Neuronal stem cell (in vitro differentiated cells): ENCODE measurements around the gene HRAS.

ENCODE experiments used
- DNase-seq: peaks from one replicate; pipeline ENCODE4 v3.0.0-alpha.2; 2013; ENCODE audit warnings: low spot score
- H2AFZ ChIP-seq: one replicate; pipeline ENCODE4 v1.6.1; 2013; ENCODE audit warnings: mild to moderate bottlenecking, low read length, inconsistent platforms
- H2AK5ac ChIP-seq: 2 replicates; pipeline ENCODE4 v1.6.1; 2013; ENCODE audit warnings: low read depth, mild to moderate bottlenecking, inconsistent platforms, low read length, moderate library complexity, mixed read lengths
- H2BK120ac ChIP-seq: 2 replicates; pipeline ENCODE4 v1.6.1; 2013; ENCODE audit warnings: low read depth, mild to moderate bottlenecking, inconsistent platforms, low read length, moderate library complexity, mixed read lengths
- H2BK12ac ChIP-seq: one replicate; pipeline ENCODE4 v1.6.1; 2013; ENCODE audit warnings: low read length, inconsistent platforms
- H2BK15ac ChIP-seq: 2 replicates; pipeline ENCODE4 v1.6.1; 2013; ENCODE audit warnings: mild to moderate bottlenecking, low read length, inconsistent platforms, mixed read lengths
- H2BK5ac ChIP-seq: one replicate; pipeline ENCODE4 v1.6.1; 2013; ENCODE audit warnings: inconsistent platforms, mild to moderate bottlenecking, low read length, moderate library complexity
- H3K14ac ChIP-seq: one replicate; pipeline ENCODE4 v1.6.1; 2013; ENCODE audit warnings: low read length, inconsistent platforms
- H3K18ac ChIP-seq: 2 replicates; pipeline ENCODE4 v1.6.1; 2013; ENCODE audit warnings: low read length, inconsistent platforms
- H3K23ac ChIP-seq: 2 replicates; pipeline ENCODE4 v1.6.1; 2013; ENCODE audit warnings: low read depth, mild to moderate bottlenecking, mixed read lengths, low read length, inconsistent platforms; ENCODE audit not compliant: poor library complexity
- H3K27ac ChIP-seq: replicated peaks from 3 replicates; pipeline ENCODE4 v1.5.1; 2013; ENCODE audit warnings: low read length, inconsistent platforms
- H3K27me3 ChIP-seq, 3 experiments: 2 replicates each; pipeline ENCODE4 v1.6.1; 2013; ENCODE audit warnings: low read length in 3 of 3, mild to moderate bottlenecking in 2 of 3, inconsistent platforms in 1 of 3, low read depth in 1 of 3, mixed read lengths in 1 of 3, moderate library complexity in 1 of 3; ENCODE audit not compliant: control insufficient read depth in 3 of 3, insufficient read depth in 3 of 3
- H3K36me3 ChIP-seq, 2 donors: replicated peaks in 1 of 2; 2 replicates each; pipeline ENCODE4 v1.6.1; 2013; ENCODE audit warnings: low read length in 2 of 2; ENCODE audit not compliant: control insufficient read depth in 2 of 2, insufficient read depth in 2 of 2
- H3K4ac ChIP-seq: 2 replicates; pipeline ENCODE4 v1.6.1; 2013; ENCODE audit warnings: inconsistent platforms, mild to moderate bottlenecking, low read length, moderate library complexity
- H3K4me1 ChIP-seq, 2 donors: 1 replicate in 1 of 2; 2 replicates in 1 of 2; pipeline ENCODE4 v1.6.1; 2013; ENCODE audit warnings: low read length in 2 of 2, low read depth in 1 of 2; ENCODE audit not compliant: control insufficient read depth in 2 of 2, insufficient read depth in 1 of 2
- H3K4me2 ChIP-seq: one replicate; pipeline ENCODE4 v1.6.1; 2013; ENCODE audit warnings: mild to moderate bottlenecking, low read length, inconsistent platforms; ENCODE audit not compliant: insufficient read depth, poor library complexity, severe bottlenecking
- H3K4me3 ChIP-seq, 2 donors: 2 replicates each; pipeline ENCODE4 v1.5.1; 2013; ENCODE audit warnings: low read length in 2 of 2, mild to moderate bottlenecking in 2 of 2, inconsistent platforms in 1 of 2, moderate library complexity in 1 of 2
- H3K79me1 ChIP-seq: one replicate; pipeline ENCODE4 v1.6.1; 2013; ENCODE audit warnings: low read depth, mild to moderate bottlenecking, inconsistent platforms, low read length, moderate library complexity
- H3K9ac ChIP-seq: one replicate; pipeline ENCODE4 v1.6.1; 2013; ENCODE audit warnings: mild to moderate bottlenecking, low read depth, low read length, inconsistent platforms; ENCODE audit not compliant: poor library complexity
- H3K9me3 ChIP-seq, 2 donors: replicated peaks in 1 of 2; 2 replicates each; pipeline versions ENCODE3 to v1.6.1; 2013; ENCODE audit warnings: low read length in 2 of 2, mild to moderate bottlenecking in 2 of 2, inconsistent platforms in 1 of 2, low read depth in 1 of 2, mixed read lengths in 1 of 2, moderate library complexity in 1 of 2; ENCODE audit not compliant: control insufficient read depth in 2 of 2, insufficient read depth in 1 of 2
- H4K8ac ChIP-seq: one replicate; pipeline ENCODE4 v1.6.1; 2013; ENCODE audit warnings: low read depth, mild to moderate bottlenecking, inconsistent platforms, low read length, moderate library complexity
- H4K91ac ChIP-seq: one replicate; pipeline ENCODE4 v1.6.1; 2013; ENCODE audit warnings: low read length, low read depth, mild to moderate bottlenecking, inconsistent platforms; ENCODE audit not compliant: poor library complexity
- WGBS, 2 donors: extraction: QIAGEN DNeasy Blood & Tissue Kit; methylation state at CpG; one replicate each; pipeline ENCODE4 v1.1.7; 2013; ENCODE audit warnings: missing lambda C conversion rate in 2 of 2, mixed read lengths in 1 of 2; ENCODE audit not compliant: insufficient read length in 2 of 2, insufficient replicate concordance in 1 of 2; ENCODE audit errors: extremely low coverage in 2 of 2; 5-methylcytosine and 5-hydroxymethylcytosine counted together

The HRAS gene

GRCh38 chr11:501683-502287 is 33.6 kb downstream of the HRAS start:
- DNase-seq: no peak
- Histone ChIP-seq H3K14ac (no peak overlapping the region), H2BK120ac (peak overlapping the region; percentile 31), H2BK5ac (no peak overlapping the region), H3K79me1 (peaks cover 29% of the 10 kb centered on the region), H2AK5ac (no peak overlapping the region), H3K27me3 (no peaks in the 10 kb centered on the region), H3K4me1 (peaks cover 2 to 8% of the 10 kb centered on the region in 2 donors), H3K4me2 (no peak overlapping the region), H3K18ac (no peak overlapping the region), H2BK15ac (no peak overlapping the region), H3K27ac (no peak overlapping the region), H3K9me3 (peaks cover 0 to 15% of the 10 kb centered on the region in 2 donors), H4K91ac (no peak overlapping the region), H2BK12ac (no peak overlapping the region), H2AFZ (no peak overlapping the region), H3K4ac (no peak overlapping the region), H3K36me3 (peaks cover 47 to 64% of the 10 kb centered on the region in 2 donors), H3K23ac (peak overlapping the region; percentile 20), H4K8ac (no peak overlapping the region), H3K9ac (peak overlapping the region; percentile 72), H3K4me3 (no peak overlapping the region)
- WGBS, 2 donors: no CpG with 5 or more reads among the region's 19 CpGs

- peaks cover 50 to 68% of the 10 kb centered on the region in 2 donors for H3K36me3 ChIP-seq
- no peak overlapping the region for H3K4me3 ChIP-seq
- H3K18ac ChIP-seq: no peak overlapping the region
Observed at GRCh38 chr11:501001-501682, 34.2 kb downstream of the HRAS start.

GRCh38 chr11:499201-500076 is 35.9 kb downstream of the HRAS start:
- Histone ChIP-seq H3K9ac (no peak overlapping the region), H2AK5ac (no peak overlapping the region), H3K4ac (no peak overlapping the region), H2AFZ (no peak overlapping the region), H2BK15ac (no peak overlapping the region), H3K4me2 (no peak overlapping the region), H3K36me3 (peaks cover 61 to 79% of the 10 kb centered on the region in 2 donors), H3K18ac (no peak overlapping the region), H4K8ac (no peak overlapping the region), H3K4me3 (no peak overlapping the region), H2BK5ac (peak overlapping the region; percentile 48), H3K9me3 (peaks cover 0 to 17% of the 10 kb centered on the region in 2 donors), H4K91ac (no peak overlapping the region), H3K4me1 (no peaks in the 10 kb centered on the region), H2BK12ac (no peak overlapping the region), H3K14ac (no peak overlapping the region), H3K27ac (no peak overlapping the region), H3K23ac (no peak overlapping the region), H3K79me1 (peaks cover 26% of the 10 kb centered on the region), H2BK120ac (no peak overlapping the region), H3K27me3 (no peaks in the 10 kb centered on the region)
- DNase-seq: no peak
- WGBS, 2 donors: no CpG with 5 or more reads among the region's 24 CpGs

More at GRCh38 chr11:501001-501682, 34.2 kb downstream of the HRAS start:
- Histone ChIP-seq H2BK120ac (peak overlapping the region; percentile 31), H4K8ac (no peak overlapping the region), H2AK5ac (no peak overlapping the region), H3K4ac (no peak overlapping the region), H4K91ac (no peak overlapping the region), H2BK12ac (no peak overlapping the region), H3K79me1 (peaks cover 29% of the 10 kb centered on the region), H2BK15ac (no peak overlapping the region), H3K23ac (no peak overlapping the region), H3K4me1 (peaks cover 1 to 8% of the 10 kb centered on the region in 2 donors), H3K14ac (no peak overlapping the region), H3K9ac (no peak overlapping the region), H2AFZ (no peak overlapping the region), H3K27ac (no peak overlapping the region), H3K9me3 (peaks cover 0 to 17% of the 10 kb centered on the region in 2 donors), H3K27me3 (no peaks in the 10 kb centered on the region), H3K4me2 (no peak overlapping the region), H2BK5ac (no peak overlapping the region)
- DNase-seq: no peak
- no CpG with 5 or more reads among the region's 24 CpGs for WGBS, 2 donors
